ENCODE results near the gene SFRP4. TPM values are rescaled to one million over a fixed set of nuclear protein-coding genes. Genes with fewer than 3 reads are reported as not detected.

The SFRP4 gene
- total and polyA plus RNA-seq, 2 of the 4 experiments (the other 2 are of a cell fraction) = not detected

- Histone ChIP-seq H3K4ac (ENCODE audit: low read depth, low read length) (no peak overlapping the region), H3K9me3 (ENCODE audit: control insufficient read depth, insufficient read depth, low read length) (peaks cover 4% of the 10 kb centered on the region; the same call in 1 of the 2 replicates), H3K27me3 (ENCODE audit: control insufficient read depth, insufficient read depth, low read length) (no peaks in the 10 kb centered on the region), H3K18ac (ENCODE audit: low read depth, low read length) (no peak overlapping the region), H3K14ac (replicated peaks; ENCODE audit: low read depth, low read length) (no peak overlapping the region), H3K4me1 (ENCODE audit: control insufficient read depth, insufficient read depth, low read length) (no peaks in the 10 kb centered on the region), H3K9ac (ENCODE audit: low read depth, low read length) (no peak overlapping the region), H4K5ac (ENCODE audit: low read depth, low read length) (no peak overlapping the region), H3K56ac (ENCODE audit: extremely low read depth, insufficient read depth, low read length) (no peak overlapping the region), H2AFZ (replicated peaks; ENCODE audit: low read length, poor library complexity) (no peak overlapping the region), H2BK5ac (ENCODE audit: low read depth, low read length, poor library complexity, severe bottlenecking) (no peak overlapping the region), H3K4me2 (ENCODE audit: low read depth, low read length) (no peak overlapping the region), H3K9me1 (ENCODE audit: insufficient read depth, low read length) (no peaks in the 10 kb centered on the region), H2BK15ac (ENCODE audit: low read depth, low read length) (no peak overlapping the region), H2AK9ac (replicated peaks; ENCODE audit: low read depth, low read length, poor library complexity) (no peak overlapping the region), H4K91ac (ENCODE audit: insufficient read depth, low read depth, low read length) (no peak overlapping the region), H4K20me1 (ENCODE audit: insufficient read depth, low read length) (no peaks in the 10 kb centered on the region), H3K79me1 (ENCODE audit: low read depth in 1 of 2, low read length in 2 of 2) (no peaks in the 10 kb centered on the region), H2BK120ac (ENCODE audit: low read depth, low read length) (no peak overlapping the region), H2AK5ac (ENCODE audit: low read depth, low read length) (no peak overlapping the region), H3K4me3 (ENCODE audit: insufficient read depth, low read depth, low read length) (no peak overlapping the region), H2BK20ac (ENCODE audit: low read depth, low read length) (no peak overlapping the region), H4K8ac (ENCODE audit: low read depth in 2 of 2, low read length in 2 of 2) (no peak overlapping the region), H3K27ac (ENCODE audit: insufficient read depth, low read length) (no peak overlapping the region), H3K36me3 (ENCODE audit: control insufficient read depth, insufficient read depth, low read length) (no peaks in the 10 kb centered on the region), H3K23ac (ENCODE audit: low read depth, low read length) (no peak overlapping the region)
- TF ChIP-seq RAD21 (IDR thresholded peaks at IDR 0.05; ENCODE audit: low read length) (no peak), USF2 (IDR thresholded peaks at IDR 0.05; ENCODE audit: low read depth, low read length) (no peak), RFX5 (IDR thresholded peaks at IDR 0.05; ENCODE audit: low read depth, low read length) (no peak), CEBPB (IDR thresholded peaks at IDR 0.05; ENCODE audit: low read depth, low read length) (no peak), MXI1 (IDR thresholded peaks at IDR 0.05; ENCODE audit: borderline replicate concordance, low read depth, low read length) (no peak), ELK1 (IDR thresholded peaks at IDR 0.05; ENCODE audit: borderline replicate concordance, low read depth, low read length) (no peak), POLR2A (IDR thresholded peaks at IDR 0.05; ENCODE audit: low read depth, low read length) (no peak), SMC3 (IDR thresholded peaks at IDR 0.05; ENCODE audit: low read depth, low read length) (no peak), RCOR1 (IDR thresholded peaks at IDR 0.05; ENCODE audit: insufficient replicate concordance, low read length) (no peak), CHD1 (IDR thresholded peaks at IDR 0.05; ENCODE audit: low read depth, low read length) (no peak), MAFK (IDR thresholded peaks at IDR 0.05; ENCODE audit: low read depth, low read length) (no peak), BHLHE40 (IDR thresholded peaks at IDR 0.05; ENCODE audit: low read depth, low read length) (no peak), FOS (IDR thresholded peaks at IDR 0.05; ENCODE audit: low read depth, low read length) (no peak), MAZ (IDR thresholded peaks at IDR 0.05; ENCODE audit: borderline replicate concordance, low read depth, low read length) (no peak)
- POLR2A ChIA-PET (ENCODE audit: unreplicated experiment) = no interaction called here
- ATAC-seq (ENCODE audit: low read depth) (no peak), DNase-seq (no peak)
- intact Hi-C loops (cut with micrococcal nuclease) = no loop called here
- no TSS peak for BruUV-seq (replicated peaks)
- dilution Hi-C loops (cut with HindIII; ENCODE audit: low sequenced_read_pairs, unreplicated experiment) = no loop called here
- CTCF ChIA-PET = no interaction called here
- in situ Hi-C loops (cut with MboI; ENCODE audit: low sequenced_read_pairs) = no loop called here
- 87% methylated on average over 3 of the region's 9 CpGs; no CpG with 5 or more reads in 1 of the 2 experiments for WGBS, 2 experiments (ENCODE audit: extremely low coverage in 2 of 2, insufficient read length in 1 of 2)
These were observed 16.5 kb upstream of the SFRP4 start for GRCh38 chr7:37933018-37933566.

Measured in IMR-90 (cell line).